T-helper 2 cell (primary cell): Measurements from ENCODE around the gene MAP6.
"Not testable (repeated sequence)": the region's sequence is repeated elsewhere in the genome, so short reads cannot be mapped to it uniquely, and the experiment has no call there.

Experiments
- DNase-seq, 5 experiments: peaks; one replicate each; pipeline versions ENCODE4 v3.0.0 to v3.0.0-alpha.2; 2012 to 2022

Gene MAP6

DNA sequence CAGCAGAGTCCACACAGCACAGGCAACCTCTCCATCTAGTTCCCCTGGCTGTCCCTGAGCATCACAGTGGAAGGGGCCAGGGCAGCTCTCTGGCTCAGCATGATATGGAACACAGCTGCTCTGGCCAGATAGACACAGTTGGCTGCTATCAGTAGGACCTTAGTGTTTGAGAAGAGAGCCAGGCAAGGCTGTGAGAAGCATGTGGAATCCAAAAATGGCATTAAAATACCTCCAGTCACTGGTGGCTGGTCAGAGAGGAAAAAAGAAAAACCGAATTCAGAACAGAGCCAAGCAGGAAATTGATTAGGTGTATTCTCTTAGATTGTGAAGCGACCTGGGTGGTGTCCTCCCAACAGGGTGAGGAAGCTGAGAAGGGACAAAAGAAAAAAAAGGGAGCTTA, 78.9 kb downstream of the MAP6 start:
- no peak for DNase-seq

DNA sequence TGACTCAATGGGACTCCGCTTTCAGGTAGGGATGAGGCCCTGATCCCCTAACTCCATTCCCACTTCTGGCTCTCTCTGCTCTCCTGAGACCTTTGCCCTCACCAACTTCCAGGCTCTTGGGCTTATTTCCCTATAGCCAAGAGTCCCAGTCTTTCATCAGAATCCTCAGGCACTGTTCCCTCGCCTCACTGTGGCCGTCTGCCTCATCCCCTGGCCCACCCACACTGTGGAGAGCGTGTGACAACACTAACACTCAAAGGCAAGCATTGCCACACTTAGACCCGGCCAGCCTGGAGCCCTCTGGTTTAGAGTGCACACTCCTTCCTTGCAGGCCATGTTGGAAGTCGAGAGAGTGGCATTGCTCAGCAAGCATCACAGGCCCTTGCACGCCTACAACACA, 79.8 kb downstream of the MAP6 start:
- DNase-seq: no peak

DNA sequence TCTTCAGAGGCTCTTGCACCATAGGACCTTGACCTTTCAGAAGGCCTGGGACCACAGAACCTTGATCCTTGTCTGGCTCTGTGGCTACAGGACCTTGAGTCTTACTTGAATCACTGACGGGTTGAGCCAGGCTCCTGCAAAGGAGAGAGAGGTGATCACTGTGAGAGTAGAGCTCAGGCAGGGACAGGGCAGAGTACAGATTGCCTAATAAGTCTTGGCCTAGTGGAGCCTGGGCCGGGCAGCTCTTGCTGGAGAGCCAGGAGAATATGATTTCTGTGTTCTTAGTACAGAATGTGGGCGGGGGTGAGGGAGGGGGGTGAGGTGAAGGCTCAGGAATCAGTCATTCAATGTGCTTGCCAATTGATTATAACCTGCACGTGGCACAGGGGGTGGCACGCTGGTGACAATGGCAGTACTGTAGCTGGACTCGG, 80.8 kb downstream of the MAP6 start:
- DNase-seq: no peak

DNA sequence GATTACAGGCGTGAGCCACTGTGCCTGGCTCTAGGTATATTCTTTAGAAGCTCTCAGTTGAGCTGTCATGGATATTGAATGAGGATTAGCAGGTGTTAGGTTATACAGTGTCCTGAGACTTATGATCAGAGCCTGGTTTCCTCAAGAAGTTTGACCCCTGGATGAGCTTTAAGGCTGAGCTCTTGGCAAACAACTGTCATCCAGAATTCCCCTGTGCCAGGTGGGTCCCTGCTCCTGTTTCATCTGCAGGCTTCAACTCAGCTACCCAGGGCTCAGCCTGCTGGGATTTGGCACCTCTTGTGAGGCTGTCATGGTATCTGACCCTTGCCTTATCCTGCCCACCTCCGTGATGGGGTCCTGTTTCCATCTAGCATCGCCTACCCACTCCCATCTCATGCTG, 82.4 kb downstream of the MAP6 start:
- DNase-seq: no peak

DNA sequence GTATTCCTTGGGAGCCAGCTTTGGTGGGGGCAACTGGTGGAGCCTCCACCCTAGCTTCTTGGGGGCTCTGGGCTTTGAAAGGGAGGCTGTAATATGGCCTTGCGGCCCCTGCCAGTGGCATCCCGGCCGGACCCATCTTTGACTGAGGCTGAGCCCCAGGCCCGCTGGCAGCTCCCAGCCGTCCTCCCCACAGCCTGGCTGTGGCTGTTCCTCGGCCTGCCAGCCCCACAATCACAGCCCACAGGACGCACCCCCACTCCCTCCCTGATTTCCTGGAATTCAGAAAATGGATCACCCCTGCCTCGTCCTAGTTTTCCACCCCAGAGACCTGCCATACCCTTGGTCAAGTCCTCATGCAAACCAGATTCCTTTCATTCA, 83.6 kb downstream of the MAP6 start:
- DNase-seq: no peak

DNA sequence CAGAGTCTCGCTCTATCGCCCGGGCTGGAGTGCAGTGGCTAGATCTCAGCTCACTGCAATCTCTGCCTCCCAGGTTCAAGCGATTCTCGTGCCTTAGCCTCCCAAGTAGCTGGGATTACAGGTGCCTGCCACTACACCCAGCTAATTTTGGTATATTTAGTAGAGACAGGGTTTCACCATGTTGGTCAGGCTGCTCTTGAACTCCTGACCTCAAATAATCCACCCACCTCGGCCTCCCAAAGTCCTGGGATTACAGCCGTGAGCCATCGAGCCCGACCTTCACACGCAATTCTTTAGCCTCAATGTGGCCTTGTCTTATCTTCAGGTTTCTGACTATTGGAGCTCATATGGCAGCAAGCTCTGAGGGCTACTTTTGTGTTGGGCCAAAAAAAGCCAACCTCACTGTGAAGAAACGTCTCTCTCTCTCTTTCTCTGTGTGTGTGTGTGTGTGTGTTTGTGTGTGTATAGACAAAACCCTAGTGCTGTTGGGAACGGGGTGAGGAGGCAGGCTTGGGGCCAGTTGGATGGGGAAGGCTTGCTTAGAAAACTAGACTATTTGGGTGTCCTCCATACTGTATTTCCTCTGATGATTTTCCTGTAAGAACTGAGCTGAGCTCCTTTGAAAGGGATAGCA, 84.1 kb downstream of the MAP6 start:
- not testable (repeated sequence) for DNase-seq

DNA sequence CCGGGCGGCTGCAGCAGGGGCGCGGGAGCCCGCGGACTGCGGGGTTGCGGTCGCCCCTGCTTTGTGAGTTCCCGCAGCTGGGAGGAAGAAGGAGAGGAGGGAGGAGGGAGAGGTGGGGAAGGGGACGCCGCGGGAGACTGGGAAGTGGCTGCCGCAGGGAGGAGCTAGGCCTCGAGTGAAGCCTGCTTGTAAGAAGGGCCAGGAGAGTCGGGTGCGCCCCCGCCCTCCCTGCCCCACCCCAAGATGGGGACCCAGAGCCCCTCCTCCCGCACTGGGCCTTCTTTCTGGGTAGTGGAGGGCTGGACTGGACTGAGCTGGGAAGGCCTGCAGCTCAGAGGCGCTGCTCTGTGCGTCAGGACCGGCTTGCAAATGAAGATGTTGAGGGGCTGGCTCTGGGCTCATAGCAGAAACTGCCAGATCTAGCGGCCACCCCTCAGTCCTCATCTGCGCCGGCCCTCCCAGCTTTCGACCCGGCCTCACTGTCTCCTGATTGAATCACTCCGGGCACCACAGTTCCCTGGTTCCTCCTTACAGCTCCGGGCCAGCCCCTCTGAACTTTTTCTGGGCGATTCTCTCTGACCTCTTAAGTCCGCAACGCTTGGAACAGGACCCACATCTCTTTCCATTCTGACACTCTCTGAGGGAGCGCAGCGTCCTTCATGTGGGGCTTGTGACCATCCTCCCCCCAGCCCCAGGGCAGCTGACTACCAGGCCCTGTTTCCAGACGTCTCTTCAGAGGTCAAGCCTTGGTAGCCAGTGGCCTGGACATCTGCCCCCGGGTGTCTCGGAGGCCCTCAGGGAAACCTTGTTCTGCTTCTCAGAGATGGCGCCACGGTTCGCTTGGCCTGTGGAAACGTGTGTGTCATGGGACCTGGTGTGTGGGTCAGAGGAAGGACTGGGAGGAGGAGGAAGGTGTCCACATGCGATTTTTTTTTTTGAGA, 84.8 kb downstream of the MAP6 start:
- peak in 1 of 5 experiments; percentile 22 for DNase-seq

DNA sequence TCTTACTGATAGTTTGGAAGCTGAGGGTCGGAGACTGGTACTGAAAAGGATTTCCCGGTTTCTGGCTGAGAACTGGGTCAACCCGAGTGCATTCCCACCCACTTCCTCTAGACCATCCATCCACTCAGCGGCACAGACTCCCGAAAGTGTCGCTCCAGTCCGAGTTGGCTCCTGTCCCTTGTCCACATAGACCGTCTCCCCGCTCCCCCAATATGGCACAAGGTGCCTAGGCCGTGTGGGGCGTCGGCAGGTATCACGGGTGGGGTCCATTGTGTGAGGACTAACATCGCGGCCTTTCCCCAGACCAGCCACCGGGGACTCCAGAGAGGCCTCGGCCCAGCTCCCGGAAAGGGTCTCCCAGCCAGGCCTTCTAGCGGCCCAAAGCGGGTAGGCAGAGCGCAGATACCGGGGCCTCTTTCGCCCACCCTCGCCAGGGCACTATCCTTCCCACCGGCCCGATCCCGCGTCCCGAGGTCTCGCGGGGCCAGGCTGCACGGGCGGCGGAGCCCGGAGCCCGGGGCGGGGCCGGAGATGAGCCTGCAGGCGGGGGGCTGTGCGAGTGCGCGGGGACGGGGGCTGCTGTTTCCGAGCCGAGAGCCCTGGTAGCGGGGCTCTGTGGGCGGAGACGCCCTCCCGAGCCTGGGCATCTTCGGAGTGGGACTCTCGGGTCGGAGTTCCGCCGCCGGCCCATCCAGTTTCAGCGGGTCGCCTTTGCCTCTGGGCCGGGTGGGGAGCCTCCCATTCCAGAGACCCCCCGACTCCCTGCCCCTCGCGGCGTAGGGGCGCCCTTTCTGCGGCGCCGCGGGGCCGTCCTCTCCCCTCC, 85.7 kb downstream of the MAP6 start:
- DNase-seq: peak in 3 of 5 experiments; percentile 22 to 70 (median 53)

DNA sequence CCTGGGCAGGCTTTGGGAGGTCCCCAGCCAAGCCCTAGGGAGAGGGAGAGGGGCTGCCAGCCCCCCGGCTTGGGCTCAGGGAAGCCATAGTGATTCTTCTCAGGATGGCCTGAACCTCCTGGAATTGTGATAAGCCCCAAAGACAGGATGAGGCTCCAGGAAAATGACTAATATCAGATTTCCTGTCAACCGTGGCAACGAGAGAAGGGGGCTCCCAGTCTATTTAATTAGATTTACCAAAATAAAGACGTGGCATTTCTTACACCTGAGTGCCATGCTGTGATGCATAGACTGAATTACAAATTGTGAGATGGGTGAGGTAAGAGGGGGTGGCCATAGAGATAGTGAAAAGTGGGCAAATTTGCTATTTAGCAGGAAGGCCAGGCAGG, 86.3 kb downstream of the MAP6 start:
- DNase-seq: no peak

DNA sequence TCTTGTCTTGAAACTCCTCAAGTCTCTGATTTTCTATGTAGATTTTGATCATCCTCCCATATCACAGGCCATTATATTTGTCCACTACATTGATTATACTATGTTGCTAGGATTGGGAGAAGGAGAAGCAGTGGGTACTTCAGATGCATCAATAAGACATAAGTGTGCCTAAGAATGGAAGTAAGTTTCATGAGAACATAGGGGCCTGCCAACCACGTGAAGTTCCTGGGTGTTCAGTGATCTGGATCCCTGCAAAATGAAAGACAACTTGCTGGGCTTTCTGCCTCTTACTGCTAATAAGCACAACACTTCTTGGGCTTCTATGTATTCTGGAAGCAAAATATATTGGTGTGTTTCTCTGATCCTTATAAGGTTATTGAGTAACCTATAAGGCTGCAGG, 89.0 kb downstream of the MAP6 start:
- no peak for DNase-seq

DNA sequence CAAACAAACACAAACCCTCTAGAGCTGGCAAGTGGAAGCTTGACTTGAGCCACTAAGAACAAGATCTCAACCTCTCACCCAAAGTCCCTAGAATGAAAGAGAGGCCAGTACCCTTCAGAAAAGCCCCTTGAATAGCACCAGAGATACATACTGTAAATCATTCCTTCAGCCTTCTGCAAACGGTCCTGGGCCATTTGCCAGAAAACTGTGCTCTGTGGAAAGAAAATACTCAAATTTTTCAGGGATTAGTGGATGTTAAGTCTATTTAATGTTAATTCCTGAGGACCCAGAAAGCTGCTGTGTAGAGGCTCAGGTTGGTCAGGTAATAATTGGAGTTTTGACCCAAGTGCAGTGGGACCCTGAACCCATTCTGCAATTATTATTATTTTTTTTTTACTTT, 89.9 kb downstream of the MAP6 start:
- DNase-seq: no peak

DNA sequence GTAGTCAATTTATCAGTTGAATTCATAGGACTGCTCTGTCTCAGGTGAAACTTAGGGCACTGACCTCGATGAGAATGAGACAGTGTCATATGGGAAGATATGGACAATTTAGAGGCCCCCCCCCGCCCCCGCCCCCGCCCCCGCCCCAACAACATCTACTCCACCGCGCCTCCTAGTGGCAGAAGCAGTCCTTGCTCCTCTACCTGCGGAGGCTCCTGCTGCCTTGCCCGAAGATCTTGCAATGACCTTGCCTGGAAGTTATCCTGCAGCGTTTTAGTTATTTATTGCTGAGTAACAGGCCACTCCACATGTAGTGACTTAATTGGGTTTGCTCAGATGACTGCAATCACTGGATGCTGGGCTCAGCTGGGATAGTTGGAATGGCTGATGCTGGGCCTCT, 91.6 kb downstream of the MAP6 start:
- DNase-seq: peak in 4 of 5 experiments; percentile 35 to 48 (median 41)

DNA sequence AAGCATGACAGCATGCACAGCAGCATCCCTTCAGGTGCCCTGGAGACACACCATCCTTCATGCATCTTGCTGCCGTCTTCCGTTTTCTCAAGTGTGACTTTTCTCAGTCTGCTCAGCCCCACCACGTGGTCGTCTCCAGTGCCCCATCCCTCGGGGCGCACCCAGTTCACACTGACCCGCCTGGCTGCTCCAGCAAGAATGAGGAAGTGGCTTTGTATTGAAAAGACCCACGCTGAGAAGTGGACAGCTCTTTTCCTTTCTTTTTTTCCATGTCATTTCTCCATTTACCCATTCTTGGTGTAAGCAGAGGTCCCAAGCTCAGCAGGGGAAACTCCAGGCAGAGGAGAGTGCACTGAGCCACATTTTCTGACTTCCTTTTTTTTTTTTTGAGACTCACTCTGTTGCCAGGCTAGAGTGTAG, 92.3 kb downstream of the MAP6 start:
- DNase-seq: no peak

DNA sequence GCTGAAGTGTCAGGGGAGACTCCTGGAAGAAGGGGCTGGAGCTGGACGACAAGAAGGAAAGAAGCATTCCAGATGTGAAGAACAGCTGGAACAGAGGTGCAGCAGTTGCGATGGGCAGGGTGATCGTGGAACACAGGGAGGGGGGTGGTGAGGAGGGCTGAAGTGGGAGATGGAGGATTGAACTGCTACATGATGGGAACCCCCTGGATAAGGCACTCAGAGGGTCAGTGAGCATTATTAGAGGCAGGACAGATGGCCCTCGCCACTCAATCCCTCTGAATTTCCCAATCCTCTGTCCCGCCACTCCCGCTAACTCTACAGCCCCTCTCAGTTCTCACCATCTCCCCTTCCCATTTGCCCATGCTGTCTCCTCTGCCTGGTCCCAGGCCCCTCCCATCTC, 92.8 kb downstream of the MAP6 start:
- no peak for DNase-seq

DNA sequence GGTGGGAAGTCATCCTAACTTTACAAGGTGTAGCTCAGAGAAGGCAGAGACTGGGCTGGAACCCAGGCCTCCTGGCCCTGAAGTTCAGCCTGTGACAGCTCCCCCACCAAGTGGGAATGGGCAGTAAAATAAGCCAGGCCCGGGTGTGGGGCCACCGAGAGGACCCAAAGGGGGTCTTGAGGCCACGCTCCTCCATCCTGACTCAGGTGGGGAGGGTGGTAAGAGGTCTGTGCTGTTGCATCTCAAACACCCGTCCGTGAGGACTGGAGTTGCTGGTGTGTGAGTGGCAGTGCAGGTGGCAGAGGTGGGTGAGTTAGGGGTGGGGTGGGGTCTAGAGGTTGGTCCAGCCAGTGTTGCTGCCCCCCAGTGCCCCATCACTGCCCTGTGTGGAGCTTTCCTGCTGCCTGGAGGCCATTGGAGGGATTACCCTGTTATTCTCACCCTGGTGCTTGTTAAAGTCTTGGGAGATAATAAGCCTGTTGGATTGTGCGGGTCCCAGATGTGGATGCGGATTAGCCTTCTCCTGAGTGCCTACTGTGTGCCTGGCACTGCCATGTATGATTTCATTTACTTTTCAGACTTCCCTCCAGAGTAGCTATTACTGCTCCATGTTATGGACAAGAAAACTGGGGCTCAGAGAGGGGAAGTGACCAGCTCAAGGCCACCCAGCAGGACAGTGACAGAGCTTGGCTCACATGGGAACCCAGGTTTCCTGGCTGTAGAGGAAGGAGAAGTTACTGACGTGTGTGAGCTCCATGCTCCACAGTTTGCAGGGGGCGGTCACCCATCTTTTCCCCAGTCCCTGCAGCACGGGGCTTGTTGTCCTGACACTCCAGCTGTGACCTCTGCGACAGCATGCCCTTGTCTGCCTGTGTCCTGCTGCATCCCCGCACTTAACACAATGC, 93.9 kb downstream of the MAP6 start:
- no peak for DNase-seq

DNA sequence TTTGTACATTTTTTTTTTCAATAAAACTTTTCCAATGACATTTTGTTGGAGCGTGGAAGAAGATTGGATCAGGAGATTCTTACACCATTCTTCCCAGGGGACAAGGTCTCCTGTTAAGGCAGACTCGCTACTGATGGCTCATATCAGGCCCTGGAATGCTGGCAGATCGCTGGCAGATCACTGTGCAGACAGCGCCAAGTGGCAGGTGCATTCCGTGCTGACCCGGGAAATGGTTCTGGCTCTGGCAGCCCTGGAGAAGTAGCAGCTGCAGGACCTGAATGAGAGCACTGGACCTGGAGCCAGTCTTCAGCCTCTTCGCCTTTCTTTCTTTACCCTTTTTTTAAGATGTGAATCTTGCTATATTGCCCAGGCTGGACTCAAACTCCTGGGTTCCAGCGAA, 96.1 kb downstream of the MAP6 start:
- no peak for DNase-seq

DNA sequence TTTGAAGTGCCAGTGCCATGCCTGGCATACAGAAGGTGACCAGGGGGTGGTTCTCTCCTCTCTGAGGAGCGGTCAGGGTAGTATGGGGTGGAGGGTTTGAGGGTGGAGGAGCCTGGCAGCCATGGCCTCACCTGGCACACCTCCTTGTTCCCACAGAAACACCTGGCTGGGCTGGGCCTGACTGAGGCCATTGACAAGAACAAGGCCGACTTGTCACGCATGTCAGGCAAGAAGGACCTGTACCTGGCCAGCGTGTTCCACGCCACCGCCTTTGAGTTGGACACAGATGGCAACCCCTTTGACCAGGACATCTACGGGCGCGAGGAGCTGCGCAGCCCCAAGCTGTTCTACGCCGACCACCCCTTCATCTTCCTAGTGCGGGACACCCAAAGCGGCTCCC, 97.2 kb downstream of the MAP6 start:
- DNase-seq: no peak

DNA sequence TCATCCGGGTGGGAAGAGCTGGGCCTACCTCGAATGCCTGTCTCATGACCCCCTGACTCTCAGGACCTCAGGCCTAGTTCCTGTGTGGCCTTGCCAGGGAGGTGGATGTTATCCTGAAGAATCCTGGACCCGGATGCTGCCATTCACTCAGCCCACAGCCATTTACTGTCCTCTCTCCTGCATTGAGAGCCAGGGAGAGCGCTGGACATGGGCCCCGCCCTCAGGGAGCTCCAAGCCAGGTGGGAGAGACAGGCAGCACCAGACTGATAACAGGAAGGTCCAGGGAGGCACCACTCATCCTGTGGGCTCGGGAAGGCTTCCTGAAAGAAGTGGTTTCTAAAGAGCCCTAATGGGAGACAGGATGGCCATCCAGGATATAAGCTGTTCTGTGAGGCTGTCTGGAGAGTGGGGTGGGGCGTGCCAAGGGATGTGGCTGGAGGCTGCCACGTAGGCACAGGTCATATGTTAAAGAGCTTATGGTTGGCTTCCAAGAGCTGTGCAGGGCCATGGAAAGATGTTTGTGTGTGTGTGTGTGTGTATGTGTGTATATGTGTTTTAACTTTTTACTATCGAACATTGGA, 98.2 kb downstream of the MAP6 start:
- DNase-seq: no peak

DNA sequence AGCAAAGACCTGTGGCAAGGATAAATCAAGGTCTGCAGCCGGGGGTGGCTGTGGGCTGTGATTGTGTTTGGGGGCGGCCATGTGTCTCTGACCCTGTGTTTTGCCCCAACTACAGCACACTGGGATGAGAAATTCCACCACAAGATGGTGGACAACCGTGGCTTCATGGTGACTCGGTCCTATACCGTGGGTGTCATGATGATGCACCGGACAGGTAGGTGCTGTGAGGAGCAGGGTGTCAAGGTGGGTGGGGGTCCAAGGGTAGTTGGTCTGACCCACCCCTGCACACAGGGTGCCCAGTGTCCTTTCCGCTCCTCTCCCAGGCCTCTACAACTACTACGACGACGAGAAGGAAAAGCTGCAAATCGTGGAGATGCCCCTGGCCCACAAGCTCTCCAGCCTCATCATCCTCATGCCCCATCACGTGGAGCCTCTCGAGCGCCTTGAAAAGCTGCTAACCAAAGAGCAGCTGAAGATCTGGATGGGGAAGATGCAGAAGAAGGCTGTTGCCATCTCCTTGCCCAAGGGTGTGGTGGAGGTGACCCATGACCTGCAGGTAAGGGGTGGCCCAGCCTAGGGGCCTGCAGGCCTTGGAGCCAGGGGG, 100.1 kb downstream of the MAP6 start:
- no peak for DNase-seq

DNA sequence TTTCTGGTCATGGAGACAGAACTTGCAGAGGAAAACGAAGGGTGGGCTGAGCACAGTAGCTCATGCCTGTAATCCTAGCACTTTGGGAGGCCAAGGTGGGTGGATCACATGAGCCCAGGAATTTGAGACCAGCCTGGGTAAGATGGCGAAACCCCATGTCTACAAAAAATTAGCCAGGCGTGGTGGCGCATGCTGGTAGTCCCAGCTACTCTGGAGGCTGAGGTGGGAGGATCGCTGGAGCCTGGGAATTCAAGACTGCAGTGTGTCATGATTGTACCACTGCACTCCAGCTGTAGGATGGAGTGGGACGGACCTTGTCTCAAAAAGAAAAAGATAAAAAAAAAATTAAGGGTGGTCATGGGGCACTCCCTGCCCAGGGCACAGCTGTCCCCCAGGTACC, 100.9 kb downstream of the MAP6 start:
- DNase-seq: no peak

DNA sequence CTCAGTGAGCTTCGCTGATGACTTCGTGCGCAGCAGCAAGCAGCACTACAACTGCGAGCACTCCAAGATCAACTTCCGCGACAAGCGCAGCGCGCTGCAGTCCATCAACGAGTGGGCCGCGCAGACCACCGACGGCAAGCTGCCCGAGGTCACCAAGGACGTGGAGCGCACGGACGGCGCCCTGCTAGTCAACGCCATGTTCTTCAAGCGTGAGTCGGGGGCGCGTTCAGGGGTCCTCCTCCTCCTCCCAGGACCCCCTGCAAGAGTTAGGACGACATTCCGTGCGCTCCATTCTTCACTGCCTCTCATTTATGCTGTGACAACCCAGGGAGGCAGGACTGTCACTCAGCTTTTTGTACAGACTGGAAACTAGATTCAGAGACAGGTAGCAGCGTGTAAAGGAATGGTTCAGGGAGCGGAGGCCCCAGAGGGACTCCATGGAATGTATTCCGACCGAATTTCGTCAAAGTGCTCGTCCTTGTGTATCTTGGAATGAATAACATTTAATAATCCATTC, 102.0 kb downstream of the MAP6 start:
- no peak for DNase-seq
